Superior temporal gyrus (tissue), 1 donor: ENCODE measurements around the gene ARRDC5.
"Not testable (repeated sequence)": the region's sequence is repeated elsewhere in the genome, so short reads cannot be mapped to it uniquely, and the experiment has no call there.

Source experiments
- DNase-seq: peaks from one replicate; pipeline ENCODE4 v3.0.0-alpha.2; 2016; ENCODE audit errors: extremely low spot score

Gene ARRDC5

GRCh38 chr19:4909897-4910593 lies 7.3 kb upstream of the ARRDC5 start:
- peak; percentile 88 for DNase-seq

GRCh38 chr19:4909156-4909896 lies 6.6 kb upstream of the ARRDC5 start, which contains the start of gene UHRF1:
Gene UHRF1, plus strand, starts transcription at chr19:4909501. Its CDS starts 1,385 bp downstream, at chr19:4910886.
- DNase-seq, result no peak

GRCh38 chr19:4908781-4909155 lies 6.1 kb upstream of the ARRDC5 start:
- no peak for DNase-seq

- DNase-seq, result no peak
Observed at GRCh38 chr19:4908360-4908759, 5.7 kb upstream of the ARRDC5 start.

- no peak for DNase-seq
Observed at GRCh38 chr19:4906963-4907362, 4.3 kb upstream of the ARRDC5 start.

GRCh38 chr19:4904481-4904880 lies 1.8 kb upstream of the ARRDC5 start:
- no peak for DNase-seq

GRCh38 chr19:4900879-4901278 lies 1.8 kb downstream of the ARRDC5 start:
- not testable (repeated sequence) for DNase-seq

- DNase-seq, result no peak
Observed at GRCh38 chr19:4897146-4897545, 5.5 kb downstream of the ARRDC5 start.

GRCh38 chr19:4896372-4896771 lies 6.3 kb downstream of the ARRDC5 start:
- DNase-seq, result no peak

- DNase-seq, result not testable (repeated sequence)
Observed at GRCh38 chr19:4892962-4893361, 9.7 kb downstream of the ARRDC5 start.

GRCh38 chr19:4891066-4891465 lies 11.6 kb downstream of the ARRDC5 start:
- DNase-seq, result no peak

GRCh38 chr19:4889034-4889815 lies 13.5 kb downstream of the ARRDC5 start:
- no peak for DNase-seq

- not testable (repeated sequence) for DNase-seq
Observed at GRCh38 chr19:4887803-4888202, 14.9 kb downstream of the ARRDC5 start.

- DNase-seq, result not testable (repeated sequence)
Observed at GRCh38 chr19:4884993-4885392, 17.7 kb downstream of the ARRDC5 start.

GRCh38 chr19:4882874-4883273 lies 19.8 kb downstream of the ARRDC5 start:
- not testable (repeated sequence) for DNase-seq

- DNase-seq, result no peak
Observed at GRCh38 chr19:4879041-4879440, 23.7 kb downstream of the ARRDC5 start.

GRCh38 chr19:4878491-4878968 lies 24.2 kb downstream of the ARRDC5 start:
- DNase-seq, result peak; percentile 59

GRCh38 chr19:4877753-4878490 lies 24.8 kb downstream of the ARRDC5 start:
- peak; percentile 94 for DNase-seq

GRCh38 chr19:4873930-4874329 lies 28.8 kb downstream of the ARRDC5 start:
- DNase-seq, result no peak

GRCh38 chr19:4871711-4872110 lies 31.0 kb downstream of the ARRDC5 start:
- no peak for DNase-seq

- DNase-seq, result no peak
Observed at GRCh38 chr19:4870025-4870700, 32.5 kb downstream of the ARRDC5 start.
